Measurements from ENCODE around the gene BCL7A. TPM values are rescaled to one million over a fixed set of nuclear protein-coding genes. Genes with fewer than 3 reads are reported as not detected.

BCL7A gene
- total RNA-seq, 1 experiment from 2014 or later: 14.5 TPM

DNA sequence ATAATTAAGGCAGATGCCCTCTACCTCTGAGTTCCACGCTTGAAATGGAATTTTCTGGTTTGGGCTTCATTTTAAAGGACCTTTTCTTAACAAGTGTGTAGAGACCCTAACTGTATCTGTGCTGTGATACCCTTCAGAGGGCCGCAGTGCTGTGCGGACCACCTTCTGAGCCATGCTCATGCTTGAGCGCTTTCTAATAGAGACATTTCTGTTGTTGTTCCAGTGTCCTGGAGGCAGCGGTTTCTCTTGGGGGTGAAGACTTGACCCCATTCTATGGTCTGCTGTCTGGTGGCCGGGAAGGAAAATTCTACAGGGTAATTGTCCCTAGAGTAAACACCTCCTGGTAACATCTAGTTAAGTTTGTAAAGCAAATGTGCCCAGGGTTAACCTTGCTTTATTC, 46.7 kb upstream of the BCL7A start:
- no peaks in the 10 kb centered on the region for H3K4me1 ChIP-seq (ENCODE audit: control insufficient read depth, insufficient read depth, low read length)
- in situ Hi-C loops (cut with HindIII; ENCODE audit: low pct_unique_long_range_greater_than_20kb, low sequenced_read_pairs): no loop called here
- POLR2A ChIA-PET: no interaction called here

DNA sequence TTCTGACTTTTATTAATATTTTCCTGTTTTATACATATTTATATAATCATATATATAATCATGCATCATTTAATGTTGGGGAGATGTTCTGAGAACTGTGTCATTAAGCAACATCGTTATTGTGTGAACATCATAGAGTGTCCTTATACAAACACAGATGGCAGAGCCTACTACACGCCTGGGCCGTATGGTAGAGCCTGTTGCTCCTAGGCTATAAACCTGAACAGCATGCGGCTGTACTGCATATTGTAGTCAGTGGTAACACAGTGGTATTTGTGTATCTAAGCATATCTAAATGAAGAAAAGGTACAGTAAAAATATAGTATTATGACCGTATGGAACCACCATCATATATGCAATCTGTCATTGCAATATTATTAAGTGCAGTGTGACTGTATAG, 44.7 kb upstream of the BCL7A start:
- BruUV-seq (replicated peaks): no TSS peak
- no peak for DNase-seq (ENCODE audit: low read depth, low spot score)
- Histone ChIP-seq H3K4me1 (ENCODE audit: control insufficient read depth, insufficient read depth, low read length) (no peaks in the 10 kb centered on the region), H3K27ac (ENCODE audit: low read length) (no peak overlapping the region), H3K27me3 (ENCODE audit: control insufficient read depth, insufficient read depth, low read length) (no peaks in the 10 kb centered on the region), H3K36me3 (ENCODE audit: control insufficient read depth, insufficient read depth, low read length) (no peaks in the 10 kb centered on the region), H3K9me3 (ENCODE audit: control insufficient read depth, insufficient read depth, low read depth, low read length) (no peaks in the 10 kb centered on the region), H3K4me3 (ENCODE audit: low read depth in 2 of 2, low read length in 2 of 2) (no peak overlapping the region)
- ATAC-seq: no peak
- POLR2A ChIA-PET: no interaction called here
- CTCF ChIA-PET: no interaction called here
- intact Hi-C loops (cut with micrococcal nuclease; ENCODE audit: unreplicated experiment) (no loop called here), in situ Hi-C loops (cut with HindIII; ENCODE audit: low pct_unique_long_range_greater_than_20kb, low sequenced_read_pairs) (no loop called here)
- no peak for TF ChIP-seq TCF7L2 (IDR thresholded peaks at IDR 0.05; ENCODE audit: low read depth, low read length)
- TF ChIP-seq, protein P1, sequence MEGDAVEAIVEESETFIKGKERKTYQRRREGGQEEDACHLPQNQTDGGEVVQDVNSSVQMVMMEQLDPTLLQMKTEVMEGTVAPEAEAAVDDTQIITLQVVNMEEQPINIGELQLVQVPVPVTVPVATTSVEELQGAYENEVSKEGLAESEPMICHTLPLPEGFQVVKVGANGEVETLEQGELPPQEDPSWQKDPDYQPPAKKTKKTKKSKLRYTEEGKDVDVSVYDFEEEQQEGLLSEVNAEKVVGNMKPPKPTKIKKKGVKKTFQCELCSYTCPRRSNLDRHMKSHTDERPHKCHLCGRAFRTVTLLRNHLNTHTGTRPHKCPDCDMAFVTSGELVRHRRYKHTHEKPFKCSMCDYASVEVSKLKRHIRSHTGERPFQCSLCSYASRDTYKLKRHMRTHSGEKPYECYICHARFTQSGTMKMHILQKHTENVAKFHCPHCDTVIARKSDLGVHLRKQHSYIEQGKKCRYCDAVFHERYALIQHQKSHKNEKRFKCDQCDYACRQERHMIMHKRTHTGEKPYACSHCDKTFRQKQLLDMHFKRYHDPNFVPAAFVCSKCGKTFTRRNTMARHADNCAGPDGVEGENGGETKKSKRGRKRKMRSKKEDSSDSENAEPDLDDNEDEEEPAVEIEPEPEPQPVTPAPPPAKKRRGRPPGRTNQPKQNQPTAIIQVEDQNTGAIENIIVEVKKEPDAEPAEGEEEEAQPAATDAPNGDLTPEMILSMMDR (IDR thresholded peaks at IDR 0.05): no peak
- TF ChIP-seq SIN3A (IDR thresholded peaks at IDR 0.05; ENCODE audit: borderline replicate concordance, insufficient read depth, low read depth, low read length): no peak
- TF ChIP-seq, protein P2, sequence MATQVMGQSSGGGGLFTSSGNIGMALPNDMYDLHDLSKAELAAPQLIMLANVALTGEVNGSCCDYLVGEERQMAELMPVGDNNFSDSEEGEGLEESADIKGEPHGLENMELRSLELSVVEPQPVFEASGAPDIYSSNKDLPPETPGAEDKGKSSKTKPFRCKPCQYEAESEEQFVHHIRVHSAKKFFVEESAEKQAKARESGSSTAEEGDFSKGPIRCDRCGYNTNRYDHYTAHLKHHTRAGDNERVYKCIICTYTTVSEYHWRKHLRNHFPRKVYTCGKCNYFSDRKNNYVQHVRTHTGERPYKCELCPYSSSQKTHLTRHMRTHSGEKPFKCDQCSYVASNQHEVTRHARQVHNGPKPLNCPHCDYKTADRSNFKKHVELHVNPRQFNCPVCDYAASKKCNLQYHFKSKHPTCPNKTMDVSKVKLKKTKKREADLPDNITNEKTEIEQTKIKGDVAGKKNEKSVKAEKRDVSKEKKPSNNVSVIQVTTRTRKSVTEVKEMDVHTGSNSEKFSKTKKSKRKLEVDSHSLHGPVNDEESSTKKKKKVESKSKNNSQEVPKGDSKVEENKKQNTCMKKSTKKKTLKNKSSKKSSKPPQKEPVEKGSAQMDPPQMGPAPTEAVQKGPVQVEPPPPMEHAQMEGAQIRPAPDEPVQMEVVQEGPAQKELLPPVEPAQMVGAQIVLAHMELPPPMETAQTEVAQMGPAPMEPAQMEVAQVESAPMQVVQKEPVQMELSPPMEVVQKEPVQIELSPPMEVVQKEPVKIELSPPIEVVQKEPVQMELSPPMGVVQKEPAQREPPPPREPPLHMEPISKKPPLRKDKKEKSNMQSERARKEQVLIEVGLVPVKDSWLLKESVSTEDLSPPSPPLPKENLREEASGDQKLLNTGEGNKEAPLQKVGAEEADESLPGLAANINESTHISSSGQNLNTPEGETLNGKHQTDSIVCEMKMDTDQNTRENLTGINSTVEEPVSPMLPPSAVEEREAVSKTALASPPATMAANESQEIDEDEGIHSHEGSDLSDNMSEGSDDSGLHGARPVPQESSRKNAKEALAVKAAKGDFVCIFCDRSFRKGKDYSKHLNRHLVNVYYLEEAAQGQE (IDR thresholded peaks at IDR 0.05; ENCODE audit: insufficient read depth in 1 of 2, low read depth in 2 of 2, low read length in 1 of 2): no peak
- no peak for TF ChIP-seq POLR2AphosphoS5 (IDR thresholded peaks at IDR 0.05; ENCODE audit: low read depth, low read length)

More for the DNA sequence above, 46.7 kb upstream of the BCL7A start:
- BruUV-seq (replicated peaks): no TSS peak
- Histone ChIP-seq H3K27me3 (ENCODE audit: control insufficient read depth, insufficient read depth, low read length) (no peaks in the 10 kb centered on the region), H3K36me3 (ENCODE audit: control insufficient read depth, insufficient read depth, low read length) (no peaks in the 10 kb centered on the region), H3K4me3 (ENCODE audit: low read depth in 2 of 2, low read length in 2 of 2) (no peak overlapping the region), H3K9me3 (ENCODE audit: control insufficient read depth, insufficient read depth, low read depth, low read length) (no peaks in the 10 kb centered on the region), H3K27ac (ENCODE audit: low read length) (no peak overlapping the region)
- TF ChIP-seq, protein P2 (IDR thresholded peaks at IDR 0.05; ENCODE audit: insufficient read depth in 1 of 2, low read depth in 2 of 2, low read length in 1 of 2): no peak
- TF ChIP-seq TCF7L2 (IDR thresholded peaks at IDR 0.05; ENCODE audit: low read depth, low read length) (no peak), POLR2AphosphoS5 (IDR thresholded peaks at IDR 0.05; ENCODE audit: low read depth, low read length) (no peak), SIN3A (IDR thresholded peaks at IDR 0.05; ENCODE audit: borderline replicate concordance, insufficient read depth, low read depth, low read length) (no peak)
- TF ChIP-seq, protein P1 (IDR thresholded peaks at IDR 0.05): no peak
- CTCF ChIA-PET: no interaction called here
- intact Hi-C loops (cut with micrococcal nuclease; ENCODE audit: unreplicated experiment): no loop called here
- no peak for ATAC-seq
- DNase-seq (ENCODE audit: low read depth, low spot score): no peak

All from Panc1 (cell line).